Measurements from ENCODE around the gene PRSS1. TPM values are rescaled to one million over a fixed set of nuclear protein-coding genes. Genes with fewer than 3 reads are reported as not detected.

PRSS1 gene
- total RNA-seq, 1 donor from 2014 or later, result not detected

DNA sequence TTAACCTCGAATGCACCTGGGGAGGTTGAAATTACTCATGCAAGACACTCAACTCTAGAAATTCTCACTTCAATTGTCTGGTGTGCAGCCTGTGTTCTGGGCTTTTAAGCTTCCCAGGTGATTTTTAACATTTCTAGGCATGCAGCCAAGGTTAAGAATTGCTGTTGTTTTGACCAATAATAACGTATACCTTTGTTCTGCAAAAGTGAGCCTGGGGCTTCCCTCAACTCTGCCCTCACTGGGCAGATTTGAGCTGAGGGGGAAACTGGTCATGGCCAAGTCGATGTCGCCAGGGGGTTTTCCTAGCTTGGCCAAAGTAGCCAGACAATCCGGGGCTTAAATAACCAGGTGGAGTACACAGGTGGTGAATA, 22.1 kb downstream of the PRSS1 start:
- peaks cover 23% of the 10 kb centered on the region for H3K4me1 Mint-ChIP-seq
- ChIA-PET POLR2A (interaction anchor here (1.4 to 3.5 kb wide), 4 partner anchors 12 to 38 kb away, joined by 4 to 12 read pairs (median 10); no protein-coding TSS in a partner anchor), CTCF (interaction anchor here (1.2 to 2.8 kb wide), 3 partner anchors 11 to 58 kb away, joined by 3 to 17 read pairs (median 7); no protein-coding TSS in a partner anchor)
- no peaks in the 10 kb centered on the region for H3K36me3 Mint-ChIP-seq (ENCODE audit: low read depth)
- H3K9me3 Mint-ChIP-seq, result no peaks in the 10 kb centered on the region
- no peak for DNase-seq
- H3K27ac Mint-ChIP-seq, result no peak overlapping the region
- TF ChIP-seq, protein P1, sequence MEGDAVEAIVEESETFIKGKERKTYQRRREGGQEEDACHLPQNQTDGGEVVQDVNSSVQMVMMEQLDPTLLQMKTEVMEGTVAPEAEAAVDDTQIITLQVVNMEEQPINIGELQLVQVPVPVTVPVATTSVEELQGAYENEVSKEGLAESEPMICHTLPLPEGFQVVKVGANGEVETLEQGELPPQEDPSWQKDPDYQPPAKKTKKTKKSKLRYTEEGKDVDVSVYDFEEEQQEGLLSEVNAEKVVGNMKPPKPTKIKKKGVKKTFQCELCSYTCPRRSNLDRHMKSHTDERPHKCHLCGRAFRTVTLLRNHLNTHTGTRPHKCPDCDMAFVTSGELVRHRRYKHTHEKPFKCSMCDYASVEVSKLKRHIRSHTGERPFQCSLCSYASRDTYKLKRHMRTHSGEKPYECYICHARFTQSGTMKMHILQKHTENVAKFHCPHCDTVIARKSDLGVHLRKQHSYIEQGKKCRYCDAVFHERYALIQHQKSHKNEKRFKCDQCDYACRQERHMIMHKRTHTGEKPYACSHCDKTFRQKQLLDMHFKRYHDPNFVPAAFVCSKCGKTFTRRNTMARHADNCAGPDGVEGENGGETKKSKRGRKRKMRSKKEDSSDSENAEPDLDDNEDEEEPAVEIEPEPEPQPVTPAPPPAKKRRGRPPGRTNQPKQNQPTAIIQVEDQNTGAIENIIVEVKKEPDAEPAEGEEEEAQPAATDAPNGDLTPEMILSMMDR (IDR thresholded peaks at IDR 0.05), result no peak
- intact Hi-C loops (cut with micrococcal nuclease), result no loop called here
- peaks cover 9% of the 10 kb centered on the region for H3K27me3 Mint-ChIP-seq
- ATAC-seq (ENCODE audit: low read depth), result peak; percentile 85
- H3K4me3 Mint-ChIP-seq, result peak overlapping the region; percentile 32

DNA sequence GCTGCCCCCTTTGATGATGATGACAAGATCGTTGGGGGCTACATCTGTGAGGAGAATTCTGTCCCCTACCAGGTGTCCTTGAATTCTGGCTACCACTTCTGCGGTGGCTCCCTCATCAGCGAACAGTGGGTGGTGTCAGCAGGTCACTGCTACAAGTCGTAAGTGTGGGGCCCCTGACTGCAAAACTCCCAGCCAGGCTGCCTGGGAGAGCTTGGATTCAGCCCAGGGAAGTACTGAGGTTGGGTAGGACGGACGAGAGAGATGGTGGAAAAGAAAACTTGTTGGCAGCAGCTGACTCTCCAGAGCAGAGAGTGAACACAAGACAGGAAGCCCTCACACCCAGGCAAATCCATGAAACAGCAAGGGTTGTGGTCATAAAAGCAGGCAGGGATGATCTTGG, 22.8 kb downstream of the PRSS1 start:
- Mint-ChIP-seq H3K4me1 (peaks cover 23% of the 10 kb centered on the region), H3K4me3 (no peak overlapping the region), H3K27me3 (peaks cover 9% of the 10 kb centered on the region), H3K36me3 (ENCODE audit: low read depth) (no peaks in the 10 kb centered on the region), H3K27ac (no peak overlapping the region), H3K9me3 (no peaks in the 10 kb centered on the region)
- no peak for DNase-seq
- CTCF ChIA-PET, result interaction anchor here (1.2 to 2.8 kb wide), 3 partner anchors 10 to 58 kb away, joined by 3 to 17 read pairs (median 7); no protein-coding TSS in a partner anchor
- ATAC-seq (ENCODE audit: low read depth), result no peak
- POLR2A ChIA-PET, result interaction anchor here (1.4 to 3.5 kb wide), 4 partner anchors 11 to 38 kb away, joined by 4 to 12 read pairs (median 10); no protein-coding TSS in a partner anchor
- TF ChIP-seq, protein P1 (IDR thresholded peaks at IDR 0.05), result no peak
- intact Hi-C loops (cut with micrococcal nuclease), result no loop called here

DNA sequence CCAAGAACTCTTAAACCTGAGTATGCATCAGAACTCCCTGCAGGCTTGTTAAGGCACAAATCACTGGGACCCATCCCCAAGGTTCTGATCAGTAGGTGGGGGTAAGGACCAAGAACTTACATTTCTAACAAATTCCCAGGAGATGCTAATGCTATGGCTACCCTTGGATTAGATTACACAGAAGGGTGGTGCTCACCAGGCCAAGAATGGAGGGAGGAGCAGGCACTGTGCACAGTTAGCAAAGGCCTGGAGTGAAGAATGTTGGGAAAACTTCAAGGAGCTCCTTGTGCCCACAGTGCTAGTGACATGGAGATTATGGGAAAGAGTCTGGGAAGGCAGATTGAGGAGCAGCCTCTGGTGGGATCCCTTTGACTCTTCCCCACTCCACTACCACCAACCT, 23.4 kb downstream of the PRSS1 start:
- ATAC-seq (ENCODE audit: low read depth) (no peak), DNase-seq (no peak)
- Mint-ChIP-seq H3K27ac (no peak overlapping the region), H3K36me3 (ENCODE audit: low read depth) (no peaks in the 10 kb centered on the region), H3K4me3 (no peak overlapping the region), H3K27me3 (peaks cover 4% of the 10 kb centered on the region), H3K9me3 (no peaks in the 10 kb centered on the region), H3K4me1 (peaks cover 23% of the 10 kb centered on the region)
- TF ChIP-seq, protein P1 (IDR thresholded peaks at IDR 0.05), result no peak
- ChIA-PET POLR2A (interaction anchor here (1.9 to 3.5 kb wide), 2 partner anchors 10 to 36 kb away, joined by 10 to 12 read pairs; no protein-coding TSS in a partner anchor), CTCF (interaction anchor here (2.6 to 2.8 kb wide), 2 partner anchors 10 to 59 kb away, joined by 7 to 17 read pairs; no protein-coding TSS in a partner anchor)
- intact Hi-C loops (cut with micrococcal nuclease), result no loop called here

DNA sequence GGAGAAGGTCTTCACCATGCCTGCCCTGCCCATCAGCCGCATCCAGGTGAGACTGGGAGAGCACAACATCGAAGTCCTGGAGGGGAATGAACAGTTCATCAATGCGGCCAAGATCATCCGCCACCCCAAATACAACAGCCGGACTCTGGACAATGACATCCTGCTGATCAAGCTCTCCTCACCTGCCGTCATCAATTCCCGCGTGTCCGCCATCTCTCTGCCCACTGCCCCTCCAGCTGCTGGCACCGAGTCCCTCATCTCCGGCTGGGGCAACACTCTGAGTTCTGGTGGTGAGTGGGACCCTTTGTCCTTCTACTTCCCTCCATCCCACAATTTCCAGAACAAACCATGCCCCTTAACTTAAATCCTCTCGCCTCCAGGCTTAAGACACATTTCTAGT, 24.0 kb downstream of the PRSS1 start:
- Mint-ChIP-seq H3K27me3 (peaks cover 3% of the 10 kb centered on the region), H3K4me1 (peaks cover 23% of the 10 kb centered on the region), H3K4me3 (no peak overlapping the region), H3K9me3 (no peaks in the 10 kb centered on the region), H3K36me3 (ENCODE audit: low read depth) (no peaks in the 10 kb centered on the region), H3K27ac (no peak overlapping the region)
- POLR2A ChIA-PET, result no interaction called here
- CTCF ChIA-PET, result no interaction called here
- TF ChIP-seq, protein P1 (IDR thresholded peaks at IDR 0.05), result no peak
- intact Hi-C loops (cut with micrococcal nuclease), result no loop called here
- DNase-seq (no peak), ATAC-seq (ENCODE audit: low read depth) (no peak)

DNA sequence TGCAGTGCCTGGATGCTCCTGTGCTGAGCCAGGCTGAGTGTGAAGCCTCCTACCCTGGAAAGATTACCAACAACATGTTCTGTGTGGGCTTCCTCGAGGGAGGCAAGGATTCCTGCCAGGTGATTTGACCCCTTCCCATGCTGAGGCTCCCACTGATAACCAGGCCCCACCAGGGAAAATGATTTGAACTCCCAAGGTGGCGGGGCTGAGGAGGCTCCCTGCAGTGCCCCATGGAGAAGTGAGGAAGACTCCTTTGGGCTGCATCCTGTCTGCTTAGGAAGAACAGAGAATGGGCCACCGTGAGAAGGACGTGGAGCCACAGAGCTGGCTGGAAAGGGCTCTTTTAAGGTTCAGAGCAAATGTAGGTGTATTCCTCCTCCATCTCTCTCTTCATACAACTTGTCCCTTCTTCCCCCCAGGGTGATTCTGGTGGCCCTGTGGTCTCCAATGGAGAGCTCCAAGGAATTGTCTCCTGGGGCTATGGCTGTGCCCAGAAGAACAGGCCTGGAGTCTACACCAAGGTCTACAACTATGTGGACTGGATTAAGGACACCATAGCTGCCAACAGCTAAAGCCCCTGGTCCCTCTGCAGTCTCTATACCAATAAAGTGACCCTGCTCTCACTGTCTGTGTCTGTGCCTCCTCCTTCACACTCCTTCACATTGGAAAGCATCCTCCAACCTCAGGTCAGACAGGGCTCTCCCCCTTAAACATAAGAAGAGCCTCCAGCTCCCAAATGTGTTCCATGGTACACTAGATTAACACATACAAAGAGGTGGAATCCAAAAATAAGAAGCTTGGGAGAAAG, 24.9 kb downstream of the PRSS1 start:
- peaks cover 23% of the 10 kb centered on the region for H3K4me1 Mint-ChIP-seq
- H3K4me3 Mint-ChIP-seq, result no peak overlapping the region

More for the DNA sequence above, 24.9 kb downstream of the PRSS1 start:
- no peaks in the 10 kb centered on the region for H3K36me3 Mint-ChIP-seq (ENCODE audit: low read depth)
- no peak for DNase-seq
- H3K27me3 Mint-ChIP-seq, result peaks cover 3% of the 10 kb centered on the region
- ChIA-PET POLR2A (interaction anchor here (0.6 kb wide), 1 partner anchor 9 kb away, joined by 3 read pairs; no protein-coding TSS in a partner anchor), CTCF (interaction anchor here (0.5 to 1.3 kb wide), 3 partner anchors 9 to 62 kb away, joined by 3 to 5 read pairs (median 3); no protein-coding TSS in a partner anchor)
- TF ChIP-seq, protein P1 (IDR thresholded peaks at IDR 0.05), result no peak
- H3K27ac Mint-ChIP-seq, result no peak overlapping the region
- no peak for ATAC-seq (ENCODE audit: low read depth)
- intact Hi-C loops (cut with micrococcal nuclease), result no loop called here
- no peaks in the 10 kb centered on the region for H3K9me3 Mint-ChIP-seq

Data from activated B cell treated with CpG ODN at 0.5 μM for 24 hours (primary cell).